IMR-90 (cell line): ENCODE data around the gene KRT9. TPM values are rescaled to one million over a fixed set of nuclear protein-coding genes. Genes with fewer than 3 reads are reported as not detected.
"Not testable (repeated sequence)": the region's sequence is repeated elsewhere in the genome, so short reads cannot be mapped to it uniquely, and the experiment has no call there.

Experiments used
- ATAC-seq: fragments of 200-7000 bp; cut with Tn5 transposase; 2 replicates; pipeline ENCODE4 v1.9.1; 2020; ENCODE audit warnings: low read depth, mild to moderate bottlenecking, moderate library complexity
- BruUV-seq: library from RNA; stranded (reverse); fragments of 400-500 nt; replicated peaks from 2 replicates; lab custom pipeline; 2021; lab: Mats Ljungman, UMichigan
- CTCF ChIA-PET: fragments of 300-600 bp; formaldehyde crosslinking; extraction: SDS; loops from one replicate; lab custom pipeline; 2021; ENCODE audit warnings: antibody characterized with exemption; lab: Yijun Ruan, JAX
- POLR2A ChIA-PET: fragments of 300-600 bp; sonication (Branson Sonifier 250); formaldehyde crosslinking; loops from one replicate; lab custom pipeline; 2022; ENCODE audit warnings: antibody characterized with exemption; ENCODE audit not compliant: unreplicated experiment; lab: Charles Lee
- DNase-seq: peaks from one replicate; pipeline ENCODE4 v3.0.0; 2013
- H2AFZ ChIP-seq: replicated peaks from 2 replicates; pipeline ENCODE3; 2013; ENCODE audit warnings: low read length, mild to moderate bottlenecking; ENCODE audit not compliant: poor library complexity
- H2AK5ac ChIP-seq: 2 replicates; pipeline ENCODE4 v1.6.1; 2013; ENCODE audit warnings: low read depth, low read length, inconsistent platforms
- H2AK9ac ChIP-seq: replicated peaks from 2 replicates; pipeline ENCODE3; 2013; ENCODE audit warnings: mild to moderate bottlenecking, low read depth, low read length, moderate library complexity; ENCODE audit not compliant: poor library complexity
- H2BK120ac ChIP-seq: 2 replicates; pipeline ENCODE4 v1.6.1; 2013; ENCODE audit warnings: low read depth, low read length, inconsistent platforms
- H2BK15ac ChIP-seq: 3 replicates; pipeline ENCODE4 v1.6.1; 2013; ENCODE audit warnings: low read depth, low read length, inconsistent platforms
- H2BK20ac ChIP-seq: 2 replicates; pipeline ENCODE4 v1.6.1; 2013; ENCODE audit warnings: low read depth, mild to moderate bottlenecking, inconsistent platforms, low read length, moderate library complexity
- H2BK5ac ChIP-seq: 2 replicates; pipeline ENCODE4 v1.6.1; 2013; ENCODE audit warnings: mild to moderate bottlenecking, low read depth, low read length, inconsistent platforms; ENCODE audit not compliant: poor library complexity, severe bottlenecking
- H3K14ac ChIP-seq: replicated peaks from 2 replicates; pipeline ENCODE4 v1.6.1; 2013; ENCODE audit warnings: low read depth, low read length, inconsistent platforms
- H3K18ac ChIP-seq: 2 replicates; pipeline ENCODE4 v1.6.1; 2013; ENCODE audit warnings: low read depth, low read length, control low read depth
- H3K23ac ChIP-seq: 2 replicates; pipeline ENCODE4 v1.6.1; 2013; ENCODE audit warnings: low read depth, low read length, inconsistent platforms
- H3K27ac ChIP-seq: 2 replicates; pipeline ENCODE4 v1.5.1; 2013; ENCODE audit warnings: mild to moderate bottlenecking, control low read depth, low read length; ENCODE audit not compliant: insufficient read depth
- H3K27me3 ChIP-seq: 2 replicates; pipeline ENCODE4 v1.6.1; 2013; ENCODE audit warnings: low read length; ENCODE audit not compliant: control insufficient read depth, insufficient read depth
- H3K36me3 ChIP-seq: 2 replicates; pipeline ENCODE4 v1.6.1; 2013; ENCODE audit warnings: low read length, mixed read lengths; ENCODE audit not compliant: control insufficient read depth, insufficient read depth
- H3K4ac ChIP-seq: 2 replicates; pipeline ENCODE4 v1.6.1; 2013; ENCODE audit warnings: low read depth, low read length, inconsistent platforms
- H3K4me1 ChIP-seq: 2 replicates; pipeline ENCODE4 v1.6.1; 2013; ENCODE audit warnings: low read length, mixed read lengths; ENCODE audit not compliant: control insufficient read depth, insufficient read depth
- H3K4me2 ChIP-seq: 2 replicates; pipeline ENCODE4 v1.6.1; 2013; ENCODE audit warnings: low read depth, mild to moderate bottlenecking, control low read depth, low read length, moderate library complexity
- H3K4me3 ChIP-seq: 2 replicates; pipeline ENCODE4 v1.5.1; 2013; ENCODE audit warnings: low read depth, mild to moderate bottlenecking, control low read depth, low read length, moderate library complexity; ENCODE audit not compliant: insufficient read depth
- H3K56ac ChIP-seq: 2 replicates; pipeline ENCODE4 v1.6.1; 2013; ENCODE audit warnings: low read length, inconsistent platforms; ENCODE audit not compliant: insufficient read depth; ENCODE audit errors: extremely low read depth
- H3K79me1 ChIP-seq, 2 experiments: 2 replicates each; pipeline ENCODE4 v1.6.1; 2013; ENCODE audit warnings: low read length in 2 of 2, inconsistent platforms in 1 of 2, low read depth in 1 of 2
- H3K9ac ChIP-seq: 2 replicates; pipeline ENCODE4 v1.6.1; 2013; ENCODE audit warnings: low read depth, low read length, control low read depth
- H3K9me1 ChIP-seq: 2 replicates; pipeline ENCODE4 v1.6.1; 2013; ENCODE audit warnings: low read length, inconsistent platforms; ENCODE audit not compliant: insufficient read depth
- H3K9me3 ChIP-seq: 2 replicates; pipeline ENCODE4 v1.6.1; 2013; ENCODE audit warnings: low read length; ENCODE audit not compliant: control insufficient read depth, insufficient read depth
- H4K20me1 ChIP-seq: 2 replicates; pipeline ENCODE4 v1.6.1; 2013; ENCODE audit warnings: low read length, inconsistent platforms; ENCODE audit not compliant: insufficient read depth
- H4K5ac ChIP-seq: 2 replicates; pipeline ENCODE4 v1.6.1; 2013; ENCODE audit warnings: mild to moderate bottlenecking, low read depth, low read length, control low read depth
- H4K8ac ChIP-seq, 2 experiments: 2 replicates each; pipeline ENCODE4 v1.6.1; 2013; ENCODE audit warnings: low read depth in 2 of 2, low read length in 2 of 2, control low read depth in 1 of 2, inconsistent platforms in 1 of 2
- H4K91ac ChIP-seq: 2 replicates; pipeline ENCODE4 v1.6.1; 2013; ENCODE audit warnings: low read depth, low read length, inconsistent platforms; ENCODE audit not compliant: insufficient read depth
- MAZ ChIP-seq: IDR thresholded peaks from 2 replicates; pipeline ENCODE4 v1.6.1; 2012; ENCODE audit warnings: low read depth, mild to moderate bottlenecking, low read length, improper control_type of control experiment, moderate library complexity, borderline replicate concordance
- WGBS, 2 experiments: methylation state at CpG; one replicate each; pipeline versions ENCODE4 v1.1.5 to v1.1.7; 2013; ENCODE audit warnings: missing lambda C conversion rate in 2 of 2; ENCODE audit not compliant: insufficient read length in 1 of 2; ENCODE audit errors: extremely low coverage in 2 of 2; 5-methylcytosine and 5-hydroxymethylcytosine counted together
- dilution Hi-C: fragments of 300-500 bp; cut with HindIII; formaldehyde crosslinking; loops from one replicate; pipeline ENCODE4 v1.14.3; 2018; ENCODE audit warnings: low sequenced_read_pairs; ENCODE audit not compliant: unreplicated experiment
- in situ Hi-C: fragments of 300-500 bp; cut with MboI; formaldehyde crosslinking; loops from 3 replicates; pipeline ENCODE4 v1.14.3; 2019; ENCODE audit warnings: low sequenced_read_pairs, inconsistent platforms, mixed read lengths
- intact Hi-C: fragments of 100-400 bp; cut with micrococcal nuclease; formaldehyde crosslinking; loops from 2 replicates; pipeline ENCODE4 v1.10.0; 2022
- polyA plus RNA-seq, 3 experiments: library from polyadenylated mRNA; depleted of rRNA; stranded (reverse); fragments of >200 nt; gene quantifications; 2 replicates each; pipeline ENCODE4 v1.2.3, GENCODE V29; 2012; ENCODE audit warnings: low replicate concordance in 1 of 3
- total RNA-seq: library from RNA; depleted of rRNA; stranded (reverse); fragments of >200 nt; gene quantifications from 2 replicates; pipeline ENCODE4 v1.2.3, GENCODE V29; 2012

KRT9 gene
- total and polyA plus RNA-seq, 2 of the 4 experiments (the other 2 are of a cell fraction): not detected

GRCh38 chr17:41615454-41615853 lies 43.6 kb upstream of the KRT9 start:
- 43% methylated on average over 2 of the region's 7 CpGs; no CpG with 5 or more reads in 1 of the 2 experiments for WGBS, 2 experiments
- in situ Hi-C loops (no loop called here), dilution Hi-C loops (no loop called here), intact Hi-C loops (no loop called here)
- Histone ChIP-seq H2AK9ac (no peak overlapping the region), H3K27me3 (peaks cover 42% of the 10 kb centered on the region), H3K27ac (no peak overlapping the region), H3K4ac (no peak overlapping the region), H3K79me1 (no peaks in the 10 kb centered on the region), H2BK15ac (no peak overlapping the region), H3K18ac (no peak overlapping the region), H4K91ac (no peak overlapping the region), H4K5ac (no peak overlapping the region), H2BK20ac (no peak overlapping the region), H4K8ac (no peak overlapping the region), H3K23ac (no peak overlapping the region), H2AFZ (no peak overlapping the region), H3K9ac (no peak overlapping the region), H3K9me3 (no peaks in the 10 kb centered on the region), H2BK5ac (no peak overlapping the region), H3K4me2 (no peak overlapping the region), H4K20me1 (no peaks in the 10 kb centered on the region), H3K56ac (no peak overlapping the region), H3K4me1 (no peaks in the 10 kb centered on the region), H3K4me3 (no peak overlapping the region), H2BK120ac (no peak overlapping the region), H3K36me3 (no peaks in the 10 kb centered on the region), H2AK5ac (no peak overlapping the region), H3K9me1 (no peaks in the 10 kb centered on the region), H3K14ac (no peak overlapping the region)
- ChIA-PET CTCF (no interaction called here), POLR2A (no interaction called here)
- ATAC-seq: no peak
- DNase-seq: no peak
- no peak for TF ChIP-seq MAZ
- no TSS peak for BruUV-seq

GRCh38 chr17:41614767-41615166 lies 42.9 kb upstream of the KRT9 start:
- in situ Hi-C loops, H4K20me1 ChIP-seq, H3K56ac ChIP-seq, H3K79me1 ChIP-seq, CTCF ChIA-PET, H3K14ac ChIP-seq, H3K9ac ChIP-seq, BruUV-seq, H3K27ac ChIP-seq, H3K4me1 ChIP-seq, H3K4me3 ChIP-seq, dilution Hi-C loops, H3K9me3 ChIP-seq, H2BK120ac ChIP-seq, H4K91ac ChIP-seq, H3K4me2 ChIP-seq, POLR2A ChIA-PET, H3K9me1 ChIP-seq, DNase-seq, H2BK15ac ChIP-seq, H2BK5ac ChIP-seq, H2AFZ ChIP-seq, H4K5ac ChIP-seq, H2AK9ac ChIP-seq, H3K18ac ChIP-seq, H2AK5ac ChIP-seq, H4K8ac ChIP-seq, ATAC-seq, intact Hi-C loops, H3K23ac ChIP-seq, H2BK20ac ChIP-seq, H3K36me3 ChIP-seq, H3K4ac ChIP-seq: not testable (repeated sequence)
- 30% methylated on average over 2 of the region's 9 CpGs; no CpG with 5 or more reads in 1 of the 2 experiments for WGBS, 2 experiments
- H3K27me3 ChIP-seq: peaks cover 47% of the 10 kb centered on the region
